Esophagus squamous epithelium (tissue), 5 donors: ENCODE data around the gene ZKSCAN2. TPM values are rescaled to one million over a fixed set of nuclear protein-coding genes. Genes with fewer than 3 reads are reported as not detected.

Experiments
- DNase-seq: peaks from one replicate; lab custom pipeline; 2025; lab: John Stamatoyannopoulos, UW
- H3K27ac ChIP-seq, 4 donors: fragments of 200-600 bp; sonication (generic); one replicate each; pipeline ENCODE4 v1.5.1; 2016 to 2019; ENCODE audit warnings: mild to moderate bottlenecking in 1 of 4
- H3K27me3 ChIP-seq, 4 donors: fragments of 200-600 bp; sonication (generic); 1 replicate in 3 of 4; 2 replicates in 1 of 4; pipeline versions ENCODE4 v1.5.1 to v1.6.0; 2017 to 2021; ENCODE audit warnings: antibody characterized with exemption in 1 of 4
- H3K36me3 ChIP-seq, 3 donors: fragments of 200-600 bp; sonication (generic); one replicate each; pipeline ENCODE4 v1.5.1; 2016 to 2019
- H3K4me1 ChIP-seq, 3 donors: fragments of 200-600 bp; sonication (generic); one replicate each; pipeline ENCODE4 v1.5.1; 2017 to 2019
- H3K4me3 ChIP-seq, 4 donors: fragments of 200-600 bp; sonication (generic); 1 replicate in 3 of 4; 2 replicates in 1 of 4; pipeline ENCODE4 v1.5.1; 2016 to 2019; ENCODE audit warnings: mild to moderate bottlenecking in 2 of 4, moderate library complexity in 1 of 4
- H3K9me3 ChIP-seq, 3 donors: fragments of 200-600 bp; sonication (generic); one replicate each; pipeline ENCODE4 v1.5.1; 2016 to 2019
- CTCF ChIP-seq, 6 experiments: fragments of 450-650 bp in 4 of 6; fragments of 200-600 bp in 2 of 6; sonication (generic) in 2 of 6; IDR thresholded peaks; one replicate each; pipeline ENCODE4 v1.5.1; 2016 to 2019; ENCODE audit warnings: antibody characterized with exemption in 6 of 6, mild to moderate bottlenecking in 4 of 6, moderate library complexity in 4 of 6
- POLR2A ChIP-seq, 4 donors: fragments of 450-650 bp; IDR thresholded peaks; one replicate each; pipeline ENCODE4 v1.6.1; 2017; ENCODE audit warnings: antibody characterized with exemption in 4 of 4, mild to moderate bottlenecking in 4 of 4, moderate library complexity in 3 of 4
- WGBS, 2 donors: methylation state at CpG; one replicate each; pipeline ENCODE4 v1.1.5; 2018; 5-methylcytosine and 5-hydroxymethylcytosine counted together
- intact Hi-C: fragments of 100-400 bp; cut with DNase I; formaldehyde crosslinking; loops from one replicate; pipeline ENCODE4 v1.15.0; 2022
- total RNA-seq, 4 donors: library from RNA; depleted of rRNA; stranded (reverse); fragments of >200 nt; gene quantifications; one replicate each; pipeline ENCODE4 v1.1.0, GENCODE V29; 2016
- donor health status: DM: yes; HTN: yes; CAD: no.

The ZKSCAN2 gene
- total RNA-seq, 4 donors from 2014 or later = 1.3 to 2.3 (median 2.1) TPM

DNA sequence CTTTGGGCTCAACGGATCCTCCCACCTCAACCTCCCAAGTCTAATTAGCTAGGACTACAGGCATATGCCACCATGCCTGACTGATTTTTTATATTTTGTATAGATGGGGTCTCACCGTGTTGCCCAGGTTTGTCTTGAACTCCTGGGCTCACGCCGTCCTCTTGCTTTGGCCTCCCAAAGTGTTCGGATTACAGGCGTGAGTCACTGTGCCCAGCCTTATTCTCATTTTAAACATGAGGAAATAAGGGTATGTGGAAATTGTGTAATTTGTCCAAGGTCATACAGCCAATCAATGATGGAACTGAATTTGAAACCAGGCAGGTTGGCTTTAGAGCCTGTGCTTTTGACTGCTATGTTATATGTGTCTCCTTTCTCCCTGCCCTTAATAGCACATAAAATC is 68.3 kb downstream of the ZKSCAN2 start:
- DNase-seq = no peak
- H3K9me3 ChIP-seq = no peaks in the 10 kb centered on the region
- H3K27ac ChIP-seq = no peak overlapping the region
- intact Hi-C loops = no loop called here
- no peak for TF ChIP-seq CTCF (IDR thresholded peaks at IDR 0.05)
- no peak for TF ChIP-seq POLR2A (IDR thresholded peaks at IDR 0.05)
- no peaks in the 10 kb centered on the region for H3K27me3 ChIP-seq
- no peaks in the 10 kb centered on the region for H3K4me1 ChIP-seq
- no peak overlapping the region for H3K4me3 ChIP-seq
- WGBS, 2 donors = 89 to 99% methylated on average over 6 of the region's 6 CpGs
- H3K36me3 ChIP-seq = no peaks in the 10 kb centered on the region

DNA sequence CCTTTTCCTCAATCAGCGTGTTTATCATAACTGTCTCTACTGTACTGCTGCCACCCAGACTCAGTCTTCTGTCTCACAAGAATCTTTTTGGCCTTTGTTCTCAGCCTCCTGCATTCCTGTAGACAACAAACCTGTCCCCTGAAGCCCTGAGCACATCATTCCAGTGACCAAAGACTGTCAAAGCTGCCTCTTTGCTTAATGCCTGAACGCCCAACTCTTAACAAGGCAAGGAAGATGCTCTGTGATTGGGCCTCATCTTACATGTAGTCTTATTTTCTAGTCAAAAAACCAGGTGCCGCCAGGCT is 70.2 kb downstream of the ZKSCAN2 start:
- H3K36me3 ChIP-seq = no peaks in the 10 kb centered on the region
- intact Hi-C loops = no loop called here
- H3K4me1 ChIP-seq = no peaks in the 10 kb centered on the region
- 85 to 91% methylated on average over 2 to 3 of the region's 3 CpGs for WGBS, 2 donors
- DNase-seq = no peak
- H3K27ac ChIP-seq = no peak overlapping the region
- H3K9me3 ChIP-seq = no peaks in the 10 kb centered on the region
- no peaks in the 10 kb centered on the region for H3K27me3 ChIP-seq
- no peak for TF ChIP-seq CTCF (IDR thresholded peaks at IDR 0.05)
- TF ChIP-seq POLR2A (IDR thresholded peaks at IDR 0.05) = no peak
- no peak overlapping the region for H3K4me3 ChIP-seq

Other genes with a start within 250 kb of the ZKSCAN2 start
- 10 to 100 TPM; 36.2 to 48.1 (median 43.2) TPM for gene ARHGAP17, start 242.5 kb downstream of the ZKSCAN2 start, total RNA-seq
- gene LCMT1, start 146.1 kb downstream of the ZKSCAN2 start, total RNA-seq = 10 to 100 TPM; 20.4 to 35.5 (median 22.6) TPM
- not detected for gene AQP8, start 40.9 kb downstream of the ZKSCAN2 start, total RNA-seq